PC-3 (cell line): ENCODE data around the gene ID4.

Experiments used
- EZH2 ChIP-seq: fragments of 300-600 bp; sonication (generic); IDR thresholded peaks from one replicate; pipeline ENCODE4 v1.6.1; 2017; ENCODE audit warnings: antibody characterized with exemption, mild to moderate bottlenecking, low read length; ENCODE audit not compliant: unreplicated experiment
- EZH2phosphoT487 ChIP-seq: fragments of 300-600 bp; sonication (generic); IDR thresholded peaks from 2 replicates; pipeline ENCODE4 v1.6.1; 2018; ENCODE audit warnings: mild to moderate bottlenecking, antibody characterized with exemption, low read length, borderline replicate concordance
- TF ChIP-seq, protein P1 (sequence below): fragments of 300-600 bp; sonication (generic); conservative IDR thresholded peaks from 2 replicates; pipeline ENCODE4 v1.5.1; 2017; ENCODE audit warnings: antibody characterized with exemption, low read depth, mild to moderate bottlenecking, low read length

DNA sequence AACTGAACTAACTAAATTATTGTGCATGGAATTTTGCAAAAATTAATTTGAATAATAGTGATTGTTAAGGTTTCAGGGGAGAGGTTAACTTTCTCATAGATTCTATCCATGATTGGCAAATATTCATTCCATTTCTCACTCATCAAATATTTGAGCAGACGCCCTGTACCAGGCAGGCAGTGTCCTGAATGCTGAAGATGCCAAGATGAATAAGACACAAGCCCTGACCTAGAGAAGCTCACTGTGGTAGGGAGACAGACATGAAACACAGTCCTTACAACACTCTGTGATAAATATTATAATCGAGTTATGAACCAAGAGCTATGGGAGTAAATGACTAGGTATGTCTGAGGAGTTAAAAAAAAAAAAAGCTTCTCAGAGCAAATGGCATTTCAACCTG lies 18.4 kb upstream of the ID4 start:
- TF ChIP-seq, protein P1, sequence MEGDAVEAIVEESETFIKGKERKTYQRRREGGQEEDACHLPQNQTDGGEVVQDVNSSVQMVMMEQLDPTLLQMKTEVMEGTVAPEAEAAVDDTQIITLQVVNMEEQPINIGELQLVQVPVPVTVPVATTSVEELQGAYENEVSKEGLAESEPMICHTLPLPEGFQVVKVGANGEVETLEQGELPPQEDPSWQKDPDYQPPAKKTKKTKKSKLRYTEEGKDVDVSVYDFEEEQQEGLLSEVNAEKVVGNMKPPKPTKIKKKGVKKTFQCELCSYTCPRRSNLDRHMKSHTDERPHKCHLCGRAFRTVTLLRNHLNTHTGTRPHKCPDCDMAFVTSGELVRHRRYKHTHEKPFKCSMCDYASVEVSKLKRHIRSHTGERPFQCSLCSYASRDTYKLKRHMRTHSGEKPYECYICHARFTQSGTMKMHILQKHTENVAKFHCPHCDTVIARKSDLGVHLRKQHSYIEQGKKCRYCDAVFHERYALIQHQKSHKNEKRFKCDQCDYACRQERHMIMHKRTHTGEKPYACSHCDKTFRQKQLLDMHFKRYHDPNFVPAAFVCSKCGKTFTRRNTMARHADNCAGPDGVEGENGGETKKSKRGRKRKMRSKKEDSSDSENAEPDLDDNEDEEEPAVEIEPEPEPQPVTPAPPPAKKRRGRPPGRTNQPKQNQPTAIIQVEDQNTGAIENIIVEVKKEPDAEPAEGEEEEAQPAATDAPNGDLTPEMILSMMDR: no peak
- no peak for TF ChIP-seq EZH2phosphoT487
- TF ChIP-seq EZH2: no peak
